Right lobe of liver (tissue), 4 donors: ENCODE data around the gene FSTL4.

ENCODE experiments used
- CTCF ChIP-seq, 4 donors: fragments of 200-600 bp in 3 of 4; fragments of 450-650 bp in 1 of 4; IDR thresholded peaks; one replicate each; pipeline versions ENCODE4 v1.5.1 to v1.8.0; 2016 to 2022; ENCODE audit warnings: antibody characterized with exemption in 4 of 4, mild to moderate bottlenecking in 2 of 4
- POLR2A ChIP-seq: fragments of 450-650 bp; IDR thresholded peaks from one replicate; pipeline ENCODE4 v1.6.1; 2017; ENCODE audit warnings: antibody characterized with exemption, mild to moderate bottlenecking
- donor health status: DM: no; HTN: no; CAD: no.
- donor health status: DM: no; HTN: no; CAD: no.
- donor health status: DM: no; HTN: yes; CAD: no.

DNA sequence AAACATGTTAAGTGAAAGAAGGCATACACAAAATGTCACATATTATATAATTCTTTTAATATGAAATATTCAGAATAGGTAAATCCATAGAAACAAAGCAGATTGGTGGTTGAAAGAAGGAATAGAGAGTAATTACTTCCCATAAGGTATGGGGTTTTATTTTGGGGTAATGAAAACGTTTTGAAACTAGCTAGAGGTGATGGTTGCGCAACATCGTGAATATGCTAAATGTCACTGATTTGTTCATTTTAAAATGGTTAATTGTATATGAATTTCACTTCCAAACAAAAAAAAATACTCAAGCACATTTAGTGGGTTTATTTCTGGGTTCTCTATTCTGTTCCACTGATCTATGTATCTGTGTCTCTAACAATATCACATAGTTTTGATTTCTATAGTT is 12.0 kb upstream of the FSTL4 start:
- TF ChIP-seq CTCF (IDR thresholded peaks at IDR 0.05) (no peak), POLR2A (no peak)
